HG03342 (cell line): ENCODE measurements around the gene TPBGL.

Experiments used
- ATAC-seq: cut with Tn5 transposase; IDR thresholded peaks from one replicate; pipeline ENCODE4 v1.9.1; 2021; ENCODE audit warnings: mild to moderate bottlenecking, moderate library complexity; ENCODE audit not compliant: unreplicated experiment

The TPBGL gene

GRCh38 chr11:75245356-75246005, 4.9 kb downstream of the TPBGL start:
- ATAC-seq = no peak

- no peak for ATAC-seq
Observed at GRCh38 chr11:75246006-75246670, 5.6 kb downstream of the TPBGL start.

- no peak for ATAC-seq
Observed at GRCh38 chr11:75246671-75247350, 6.2 kb downstream of the TPBGL start.

- ATAC-seq = no peak
Observed at GRCh38 chr11:75248924-75249256, 8.3 kb downstream of the TPBGL start.

GRCh38 chr11:75249704-75250103, 9.1 kb downstream of the TPBGL start:
- no peak for ATAC-seq

DNA sequence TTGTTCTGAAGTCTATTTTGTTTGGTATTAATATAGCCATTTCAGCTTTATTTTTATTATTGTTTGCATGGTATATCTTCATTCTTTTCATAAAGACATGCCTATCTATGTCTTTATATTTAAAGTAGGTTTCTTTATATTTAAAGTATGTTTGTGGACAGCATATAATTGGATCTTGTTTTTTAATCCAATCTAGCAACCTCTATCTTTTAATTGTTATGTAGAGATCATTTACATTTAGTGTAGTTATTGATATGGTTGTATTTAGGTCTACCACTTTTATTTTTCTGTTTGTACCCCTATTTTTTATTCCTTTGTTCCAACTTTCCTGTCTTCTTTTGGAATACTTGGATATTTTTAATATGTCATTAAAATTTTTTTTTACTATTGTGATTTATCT, 13.8 kb downstream of the TPBGL start:
- ATAC-seq = no peak

DNA sequence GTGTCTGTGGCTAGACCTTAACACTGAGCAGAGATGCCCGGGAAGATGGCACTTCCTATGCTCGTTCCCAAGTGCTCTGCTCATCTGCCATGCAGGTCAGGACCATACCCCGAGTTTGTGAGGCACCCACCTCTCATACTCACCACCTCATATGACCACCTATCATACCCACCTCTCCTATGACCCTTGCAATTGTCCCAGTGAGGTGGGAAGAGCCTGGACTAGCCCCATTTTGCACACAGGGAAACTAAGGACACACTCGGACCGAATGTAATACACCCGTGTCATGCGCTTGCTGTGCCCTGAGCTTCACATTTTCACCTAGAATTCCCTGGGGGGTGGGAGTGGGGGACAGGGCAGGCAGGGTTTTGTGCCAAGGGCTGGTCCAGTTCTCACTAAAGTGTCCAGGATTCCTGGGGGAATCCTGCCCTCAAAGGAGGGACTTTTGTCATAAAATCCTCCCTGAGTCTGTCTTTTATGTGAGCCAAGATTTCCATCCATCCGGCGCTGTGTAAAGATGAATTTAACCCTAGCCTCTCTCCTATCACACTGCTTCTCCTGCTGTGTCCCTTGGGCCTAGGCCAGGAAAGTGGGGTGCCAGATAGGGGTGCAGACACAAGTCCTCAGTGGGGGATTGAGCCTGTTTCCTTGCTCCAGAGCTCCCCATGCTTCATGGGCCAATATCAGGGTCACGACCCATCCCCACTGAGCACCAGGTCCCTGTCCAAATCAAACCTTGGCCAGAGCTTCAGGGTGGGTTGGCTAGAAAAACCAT, 20.0 kb downstream of the TPBGL start:
- ATAC-seq = no peak

DNA sequence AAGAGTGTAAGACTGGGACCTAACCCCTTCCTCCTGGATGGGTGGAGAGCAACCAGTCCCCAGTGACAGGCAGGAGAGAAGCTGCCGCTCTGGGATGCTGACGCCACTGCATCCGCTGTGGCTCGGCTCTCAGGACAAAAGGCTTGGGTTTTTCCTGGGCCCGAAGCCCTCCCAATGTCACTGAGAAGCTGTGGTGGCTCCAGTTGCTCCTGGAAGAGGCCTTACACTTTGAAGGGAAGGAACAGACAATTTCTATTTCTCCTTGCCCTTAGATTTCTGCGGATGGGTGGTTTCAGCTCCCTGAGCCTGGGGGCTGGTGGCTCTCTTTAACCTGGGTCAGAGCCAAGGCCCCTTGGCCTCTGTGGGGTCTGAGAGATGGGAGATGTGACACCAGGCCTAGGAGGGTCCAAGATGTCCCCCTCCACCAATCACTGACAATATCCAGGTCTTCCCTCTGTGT, 21.4 kb downstream of the TPBGL start:
- no peak for ATAC-seq

- no peak for ATAC-seq
Observed at GRCh38 chr11:75262436-75262835, 21.9 kb downstream of the TPBGL start.

GRCh38 chr11:75262961-75263852, 22.6 kb downstream of the TPBGL start:
- ATAC-seq = no peak

DNA sequence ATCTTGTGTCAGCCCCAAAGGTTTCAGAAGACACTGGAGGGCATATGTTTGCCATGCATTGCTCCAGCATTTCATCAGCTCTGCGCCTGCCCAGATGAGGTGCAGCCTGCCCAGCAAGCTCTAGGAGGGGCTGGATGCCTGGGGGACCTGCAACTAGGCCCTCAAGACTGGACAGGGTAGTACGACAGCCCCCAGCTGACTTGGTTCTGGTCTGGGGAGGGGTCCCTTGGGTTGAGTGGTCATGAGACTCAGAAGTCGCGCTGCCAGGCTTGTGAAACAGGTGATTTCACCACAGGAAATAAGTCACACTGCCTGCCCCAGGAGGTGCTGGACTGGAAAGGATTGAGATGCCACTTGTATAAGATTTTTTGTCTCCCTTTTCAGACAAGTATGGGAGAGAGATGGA, 23.4 kb downstream of the TPBGL start:
- no peak for ATAC-seq

DNA sequence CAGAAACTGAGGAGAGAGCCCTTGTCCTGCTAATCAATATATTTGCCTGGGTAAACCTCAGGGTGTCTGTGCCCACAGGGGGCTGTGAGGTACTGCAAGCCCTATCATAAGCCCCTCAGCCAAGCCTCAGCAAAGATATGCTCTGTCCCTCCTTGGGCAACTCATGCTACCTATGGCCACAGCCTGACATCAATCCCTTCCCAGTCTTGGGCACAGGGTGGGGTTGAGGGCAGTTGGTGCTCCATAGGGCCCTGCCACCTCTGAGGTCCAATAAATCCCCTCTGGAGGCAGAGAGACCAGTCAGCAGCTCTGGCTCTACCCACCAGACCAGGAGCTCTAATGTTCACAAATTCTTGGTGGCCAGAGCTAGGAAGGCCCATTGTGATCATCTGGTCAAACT, 23.8 kb downstream of the TPBGL start:
- no peak for ATAC-seq

- no peak for ATAC-seq
Observed at GRCh38 chr11:75264971-75265370, 24.4 kb downstream of the TPBGL start.

DNA sequence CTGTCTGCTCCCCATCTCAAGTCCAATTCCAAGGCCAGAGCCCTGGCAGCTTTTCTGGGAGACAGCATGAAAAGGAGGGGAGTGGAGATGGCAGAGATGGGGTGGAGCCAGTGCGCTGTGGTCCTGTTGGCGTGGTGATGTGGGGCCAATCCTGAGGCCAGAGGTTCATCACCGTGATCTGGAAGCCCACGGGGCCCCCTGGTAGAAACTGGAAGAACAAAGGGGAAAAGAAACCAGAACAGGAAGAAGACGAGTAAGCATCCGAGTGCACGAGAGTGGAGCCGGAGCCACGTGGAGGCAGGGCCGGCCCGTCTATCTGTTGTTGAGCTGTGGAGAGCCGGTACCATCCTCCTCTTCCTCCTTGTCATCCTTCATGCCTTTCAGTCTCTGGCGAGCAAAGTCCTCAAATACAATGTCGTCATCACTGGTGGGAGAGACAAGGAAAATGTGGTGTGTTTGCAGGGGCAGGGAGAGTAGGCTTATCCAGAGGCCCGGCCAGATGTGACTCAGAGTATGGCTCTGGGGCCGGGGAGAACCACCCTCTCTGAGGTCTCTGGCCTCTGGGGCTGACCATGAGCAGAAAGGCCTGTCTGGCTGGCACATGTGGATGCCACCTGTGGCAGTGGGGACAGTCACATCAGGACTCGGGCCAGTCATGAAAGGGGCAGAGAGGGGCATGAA, 25.4 kb downstream of the TPBGL start:
- no peak for ATAC-seq

- ATAC-seq = no peak
Observed at GRCh38 chr11:75267171-75267970, 26.8 kb downstream of the TPBGL start.

GRCh38 chr11:75268626-75269366, 28.2 kb downstream of the TPBGL start:
- no peak for ATAC-seq

GRCh38 chr11:75269367-75269660, 28.7 kb downstream of the TPBGL start:
- no peak for ATAC-seq

DNA sequence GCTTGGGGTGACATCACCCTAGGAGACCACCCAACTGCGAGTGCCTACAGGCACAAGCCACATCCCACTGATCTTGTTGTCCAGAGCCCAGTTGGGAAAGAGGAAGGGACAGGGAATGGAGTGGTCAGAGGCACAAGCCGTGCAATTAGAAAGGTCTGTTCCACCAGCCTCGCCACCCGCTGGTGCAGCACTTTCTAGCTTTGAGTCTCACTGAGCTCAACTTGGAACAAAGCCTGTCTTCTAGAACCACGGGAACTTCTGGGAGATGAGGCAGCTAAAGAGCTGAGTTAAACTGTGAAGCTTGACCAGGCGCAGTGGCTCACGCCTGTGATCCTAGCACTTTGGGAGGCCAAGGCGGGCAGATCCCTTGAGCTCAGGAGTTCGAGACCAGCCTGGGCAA, 29.3 kb downstream of the TPBGL start:
- ATAC-seq = no peak
